HepG2 (cell line): Measurements from ENCODE around the gene ERMP1. TPM values are rescaled to one million over a fixed set of nuclear protein-coding genes. Genes with fewer than 3 reads are reported as not detected.
A peak's percentile ranks its signal among the peaks of the same experiment; 100 is the strongest.

ENCODE experiments used
- ARNT2 ChIP-seq: sonication (generic); formaldehyde crosslinking; IDR thresholded peaks from 2 replicates; pipeline ENCODE4 v1.8.0; 2022; ENCODE audit warnings: mild to moderate bottlenecking, low read depth, missing genetic modification reagents, moderate library complexity
- CBX1 ChIP-seq: IDR thresholded peaks from one replicate; pipeline ENCODE4 v1.6.1; 2016; ENCODE audit warnings: antibody characterized with exemption, low read depth
- DMAP1 ChIP-seq: IDR thresholded peaks from 2 replicates; pipeline ENCODE4 v1.6.1; 2016
- DPF2 ChIP-seq: sonication (generic); formaldehyde crosslinking; IDR thresholded peaks from 2 replicates; pipeline ENCODE4 v1.4.0; 2020; ENCODE audit warnings: mild to moderate bottlenecking, low read depth, missing genetic modification reagents, borderline replicate concordance
- ELF1 ChIP-seq: sonication (generic); formaldehyde crosslinking; IDR thresholded peaks from 2 replicates; pipeline ENCODE4 v1.4.0; 2020; ENCODE audit warnings: missing genetic modification reagents
- HDAC6 ChIP-seq: fragments of 200-600 bp; sonication (generic); IDR thresholded peaks from 2 replicates; pipeline ENCODE4 v1.7.0; 2017; ENCODE audit warnings: mild to moderate bottlenecking, antibody characterized with exemption, low read length, low read depth
- MIXL1 ChIP-seq: IDR thresholded peaks from 2 replicates; pipeline ENCODE4 v1.6.1; 2016
- NR1H2 ChIP-seq: sonication (generic); formaldehyde crosslinking; IDR thresholded peaks from 2 replicates; pipeline ENCODE4 v1.8.1; 2022; ENCODE audit warnings: low read depth, missing genetic modification reagents, borderline replicate concordance
- SNAI1 ChIP-seq: sonication (generic); formaldehyde crosslinking; IDR thresholded peaks from 2 replicates; pipeline ENCODE4 v1.5.0; 2020; ENCODE audit warnings: mild to moderate bottlenecking, missing genetic modification reagents, borderline replicate concordance
- ZBTB1 ChIP-seq: sonication (generic); formaldehyde crosslinking; IDR thresholded peaks from 2 replicates; pipeline ENCODE4 v1.4.0; 2020; ENCODE audit warnings: missing genetic modification reagents, borderline replicate concordance
- ZFP36L1 ChIP-seq: sonication (generic); formaldehyde crosslinking; IDR thresholded peaks from 2 replicates; pipeline ENCODE4 v1.8.0; 2022; ENCODE audit warnings: mild to moderate bottlenecking, missing genetic modification reagents, moderate library complexity
- ZFP36L2 ChIP-seq: sonication (generic); formaldehyde crosslinking; IDR thresholded peaks from 2 replicates; pipeline ENCODE4 v1.4.0; 2020; ENCODE audit warnings: missing genetic modification reagents
- ZFY ChIP-seq: sonication (generic); formaldehyde crosslinking; IDR thresholded peaks from 2 replicates; pipeline ENCODE4 v1.4.0; 2020; ENCODE audit warnings: missing genetic modification reagents
- ZNF263 ChIP-seq: sonication (generic); formaldehyde crosslinking; IDR thresholded peaks from 2 replicates; pipeline ENCODE4 v1.4.0; 2020; ENCODE audit warnings: missing genetic modification reagents
- ZNF317 ChIP-seq: sonication (generic); formaldehyde crosslinking; IDR thresholded peaks from 2 replicates; pipeline ENCODE4 v1.5.0; 2020; ENCODE audit warnings: mild to moderate bottlenecking, missing genetic modification reagents
- ZNF44 ChIP-seq: sonication (generic); formaldehyde crosslinking; IDR thresholded peaks from 2 replicates; pipeline ENCODE4 v1.5.1; 2020; ENCODE audit warnings: mild to moderate bottlenecking, missing genetic modification reagents
- ZNF460 ChIP-seq: sonication (generic); formaldehyde crosslinking; IDR thresholded peaks from 2 replicates; pipeline ENCODE4 v1.5.1; 2020; ENCODE audit warnings: missing genetic modification reagents, mild to moderate bottlenecking, borderline replicate concordance
- ZNF569 ChIP-seq: sonication (generic); formaldehyde crosslinking; IDR thresholded peaks from 2 replicates; pipeline ENCODE4 v1.5.0; 2020; ENCODE audit warnings: mild to moderate bottlenecking, missing genetic modification reagents, moderate library complexity, borderline replicate concordance
- ZNF577 ChIP-seq: sonication (generic); formaldehyde crosslinking; IDR thresholded peaks from 2 replicates; pipeline ENCODE4 v1.4.0; 2020; ENCODE audit warnings: mild to moderate bottlenecking, low read depth, missing genetic modification reagents, borderline replicate concordance
- ZSCAN30 ChIP-seq: sonication (generic); formaldehyde crosslinking; IDR thresholded peaks from 2 replicates; pipeline ENCODE4 v1.5.0; 2020; ENCODE audit warnings: mild to moderate bottlenecking, missing genetic modification reagents
- polyA plus RNA-seq, 8 experiments: library from polyadenylated mRNA; depleted of rRNA in 3 of 8; stranded (reverse) in 7 of 8; unstranded in 1 of 8; fragments of >200 nt; fragmentation: Illumina TruSeq in 4 of 8; extraction: Trizol in 4 of 8; gene quantifications; 2 replicates each; pipeline versions ENCODE4 v1.2.1 to v1.2.3, GENCODE V29; 2011 to 2016; ENCODE audit warnings: low read depth in 4 of 8, missing spikeins in 1 of 8, mixed read lengths in 1 of 8; ENCODE audit not compliant: insufficient read depth in 1 of 8
- total RNA-seq, 5 experiments: library from RNA; depleted of rRNA; stranded (reverse); fragments of >200 nt; fragmentation: Illumina TruSeq; extraction: Trizol; gene quantifications; 2 replicates each; pipeline ENCODE4 v1.2.3, GENCODE V29; 2016; ENCODE audit warnings: low read depth in 1 of 5
- TF ChIP-seq, protein P1 (sequence below): sonication (generic); formaldehyde crosslinking; IDR thresholded peaks from 2 replicates; pipeline ENCODE4 v1.5.0; 2020; ENCODE audit warnings: mild to moderate bottlenecking, missing genetic modification reagents
- TF ChIP-seq, protein P2 (sequence below): sonication (generic); formaldehyde crosslinking; IDR thresholded peaks from 2 replicates; pipeline ENCODE4 v1.8.0; 2022; ENCODE audit warnings: mild to moderate bottlenecking, missing genetic modification reagents
- TF ChIP-seq, protein P3 (sequence below): sonication (generic); formaldehyde crosslinking; IDR thresholded peaks from 2 replicates; pipeline ENCODE4 v1.5.1; 2020; ENCODE audit warnings: missing genetic modification reagents, mild to moderate bottlenecking, borderline replicate concordance
- TF ChIP-seq, protein P4 (sequence below): sonication (generic); formaldehyde crosslinking; IDR thresholded peaks from 2 replicates; pipeline ENCODE4 v1.4.0; 2020; ENCODE audit warnings: missing genetic modification reagents

Gene ERMP1
- total and polyA plus RNA-seq, 2 of the 13 experiments (the other 11 are each of a cell fraction or from before 2014, with no cell fraction given): 40.9 to 65.4 TPM

DNA sequence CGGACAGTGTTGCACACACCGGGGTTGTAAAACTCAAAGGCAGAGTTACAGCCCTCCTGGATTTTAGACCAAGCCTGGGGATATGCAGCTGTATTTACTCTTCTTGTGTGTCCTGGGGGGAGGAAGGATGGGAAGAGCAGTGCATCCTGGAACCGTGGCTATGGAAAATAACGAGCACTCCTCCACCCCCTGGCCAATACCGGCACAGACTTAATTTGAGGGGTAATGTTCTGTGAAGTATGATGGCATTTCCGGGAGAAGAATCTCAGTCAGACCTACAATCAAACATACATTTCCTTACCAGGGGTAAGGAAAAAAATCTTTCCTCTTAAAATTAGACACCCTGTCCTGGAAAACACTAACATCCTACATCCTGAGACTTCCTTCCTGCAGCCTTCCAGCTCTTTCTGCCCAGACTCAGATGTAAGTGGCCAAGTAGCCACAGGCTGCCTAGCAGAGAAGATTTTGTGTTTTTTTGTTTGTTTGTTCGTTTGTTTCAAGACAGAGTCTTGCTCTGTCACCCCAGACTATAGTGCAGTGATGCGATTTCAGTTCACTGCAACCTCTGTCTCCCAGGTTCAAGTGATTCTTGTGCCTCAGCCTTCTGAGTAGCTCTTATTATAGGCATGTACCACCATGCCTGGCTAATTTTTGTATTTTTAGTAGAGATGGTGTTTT lies 11.0 kb upstream of the ERMP1 start (continued):
- TF ChIP-seq DPF2 (CRISPR knock-in tag): no peak
- no peak for TF ChIP-seq ZNF317
- peak; percentile 70; the same call in 1 of the 2 replicates for TF ChIP-seq ZFY (CRISPR knock-in tag)
- TF ChIP-seq ZSCAN30 (CRISPR knock-in tag): no peak
- no peak for TF ChIP-seq ARNT2
- TF ChIP-seq, protein P1, sequence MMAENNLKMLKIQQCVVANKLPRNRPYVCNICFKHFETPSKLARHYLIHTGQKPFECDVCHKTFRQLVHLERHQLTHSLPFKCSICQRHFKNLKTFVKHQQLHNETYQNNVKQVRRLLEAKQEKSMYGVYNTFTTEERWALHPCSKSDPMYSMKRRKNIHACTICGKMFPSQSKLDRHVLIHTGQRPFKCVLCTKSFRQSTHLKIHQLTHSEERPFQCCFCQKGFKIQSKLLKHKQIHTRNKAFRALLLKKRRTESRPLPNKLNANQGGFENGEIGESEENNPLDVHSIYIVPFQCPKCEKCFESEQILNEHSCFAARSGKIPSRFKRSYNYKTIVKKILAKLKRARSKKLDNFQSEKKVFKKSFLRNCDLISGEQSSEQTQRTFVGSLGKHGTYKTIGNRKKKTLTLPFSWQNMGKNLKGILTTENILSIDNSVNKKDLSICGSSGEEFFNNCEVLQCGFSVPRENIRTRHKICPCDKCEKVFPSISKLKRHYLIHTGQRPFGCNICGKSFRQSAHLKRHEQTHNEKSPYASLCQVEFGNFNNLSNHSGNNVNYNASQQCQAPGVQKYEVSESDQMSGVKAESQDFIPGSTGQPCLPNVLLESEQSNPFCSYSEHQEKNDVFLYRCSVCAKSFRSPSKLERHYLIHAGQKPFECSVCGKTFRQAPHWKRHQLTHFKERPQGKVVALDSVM (CRISPR knock-in tag): no peak
- TF ChIP-seq, protein P2, sequence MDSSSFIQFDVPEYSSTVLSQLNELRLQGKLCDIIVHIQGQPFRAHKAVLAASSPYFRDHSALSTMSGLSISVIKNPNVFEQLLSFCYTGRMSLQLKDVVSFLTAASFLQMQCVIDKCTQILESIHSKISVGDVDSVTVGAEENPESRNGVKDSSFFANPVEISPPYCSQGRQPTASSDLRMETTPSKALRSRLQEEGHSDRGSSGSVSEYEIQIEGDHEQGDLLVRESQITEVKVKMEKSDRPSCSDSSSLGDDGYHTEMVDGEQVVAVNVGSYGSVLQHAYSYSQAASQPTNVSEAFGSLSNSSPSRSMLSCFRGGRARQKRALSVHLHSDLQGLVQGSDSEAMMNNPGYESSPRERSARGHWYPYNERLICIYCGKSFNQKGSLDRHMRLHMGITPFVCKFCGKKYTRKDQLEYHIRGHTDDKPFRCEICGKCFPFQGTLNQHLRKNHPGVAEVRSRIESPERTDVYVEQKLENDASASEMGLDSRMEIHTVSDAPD (CRISPR knock-in tag): 0 out of 2 replicates have a peak, but pooled peaks have one; percentile 30
- TF ChIP-seq ZNF263: peak; percentile 94
- no peak for TF ChIP-seq CBX1
- TF ChIP-seq ZNF460 (CRISPR knock-in tag): no peak
- TF ChIP-seq DMAP1 (CRISPR knock-in tag): peak; percentile 61; the same call in 1 of the 2 replicates
- TF ChIP-seq SNAI1: no peak
- no peak for TF ChIP-seq NR1H2 (CRISPR knock-in tag)
- TF ChIP-seq ZBTB1: no peak
- no peak for TF ChIP-seq ELF1 (CRISPR knock-in tag)
- TF ChIP-seq, protein P3, sequence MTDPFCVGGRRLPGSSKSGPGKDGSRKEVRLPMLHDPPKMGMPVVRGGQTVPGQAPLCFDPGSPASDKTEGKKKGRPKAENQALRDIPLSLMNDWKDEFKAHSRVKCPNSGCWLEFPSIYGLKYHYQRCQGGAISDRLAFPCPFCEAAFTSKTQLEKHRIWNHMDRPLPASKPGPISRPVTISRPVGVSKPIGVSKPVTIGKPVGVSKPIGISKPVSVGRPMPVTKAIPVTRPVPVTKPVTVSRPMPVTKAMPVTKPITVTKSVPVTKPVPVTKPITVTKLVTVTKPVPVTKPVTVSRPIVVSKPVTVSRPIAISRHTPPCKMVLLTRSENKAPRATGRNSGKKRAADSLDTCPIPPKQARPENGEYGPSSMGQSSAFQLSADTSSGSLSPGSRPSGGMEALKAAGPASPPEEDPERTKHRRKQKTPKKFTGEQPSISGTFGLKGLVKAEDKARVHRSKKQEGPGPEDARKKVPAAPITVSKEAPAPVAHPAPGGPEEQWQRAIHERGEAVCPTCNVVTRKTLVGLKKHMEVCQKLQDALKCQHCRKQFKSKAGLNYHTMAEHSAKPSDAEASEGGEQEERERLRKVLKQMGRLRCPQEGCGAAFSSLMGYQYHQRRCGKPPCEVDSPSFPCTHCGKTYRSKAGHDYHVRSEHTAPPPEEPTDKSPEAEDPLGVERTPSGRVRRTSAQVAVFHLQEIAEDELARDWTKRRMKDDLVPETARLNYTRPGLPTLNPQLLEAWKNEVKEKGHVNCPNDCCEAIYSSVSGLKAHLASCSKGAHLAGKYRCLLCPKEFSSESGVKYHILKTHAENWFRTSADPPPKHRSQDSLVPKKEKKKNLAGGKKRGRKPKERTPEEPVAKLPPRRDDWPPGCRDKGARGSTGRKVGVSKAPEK (CRISPR knock-in tag): no peak
- TF ChIP-seq MIXL1 (CRISPR knock-in tag): peak; percentile 77
- TF ChIP-seq, protein P4, sequence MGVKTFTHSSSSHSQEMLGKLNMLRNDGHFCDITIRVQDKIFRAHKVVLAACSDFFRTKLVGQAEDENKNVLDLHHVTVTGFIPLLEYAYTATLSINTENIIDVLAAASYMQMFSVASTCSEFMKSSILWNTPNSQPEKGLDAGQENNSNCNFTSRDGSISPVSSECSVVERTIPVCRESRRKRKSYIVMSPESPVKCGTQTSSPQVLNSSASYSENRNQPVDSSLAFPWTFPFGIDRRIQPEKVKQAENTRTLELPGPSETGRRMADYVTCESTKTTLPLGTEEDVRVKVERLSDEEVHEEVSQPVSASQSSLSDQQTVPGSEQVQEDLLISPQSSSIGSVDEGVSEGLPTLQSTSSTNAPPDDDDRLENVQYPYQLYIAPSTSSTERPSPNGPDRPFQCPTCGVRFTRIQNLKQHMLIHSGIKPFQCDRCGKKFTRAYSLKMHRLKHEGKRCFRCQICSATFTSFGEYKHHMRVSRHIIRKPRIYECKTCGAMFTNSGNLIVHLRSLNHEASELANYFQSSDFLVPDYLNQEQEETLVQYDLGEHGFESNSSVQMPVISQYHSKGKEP (CRISPR knock-in tag): no peak
- TF ChIP-seq HDAC6: no peak
- TF ChIP-seq ZFP36L1: no peak
- no peak for TF ChIP-seq ZNF577 (CRISPR knock-in tag)
- no peak for TF ChIP-seq ZFP36L2 (CRISPR knock-in tag)
- no peak for TF ChIP-seq ZNF44 (CRISPR knock-in tag)
- no peak for TF ChIP-seq ZNF569 (CRISPR knock-in tag)
